ENCODE measurements around the gene CCDC183. TPM values are rescaled to one million over a fixed set of nuclear protein-coding genes. Genes with fewer than 3 reads are reported as not detected.
"Not testable (repeated sequence)": the region's sequence is repeated elsewhere in the genome, so short reads cannot be mapped to it uniquely, and the experiment has no call there.

Gene CCDC183
- total RNA-seq, 1 experiment from 2014 or later, result 4.2 TPM

DNA sequence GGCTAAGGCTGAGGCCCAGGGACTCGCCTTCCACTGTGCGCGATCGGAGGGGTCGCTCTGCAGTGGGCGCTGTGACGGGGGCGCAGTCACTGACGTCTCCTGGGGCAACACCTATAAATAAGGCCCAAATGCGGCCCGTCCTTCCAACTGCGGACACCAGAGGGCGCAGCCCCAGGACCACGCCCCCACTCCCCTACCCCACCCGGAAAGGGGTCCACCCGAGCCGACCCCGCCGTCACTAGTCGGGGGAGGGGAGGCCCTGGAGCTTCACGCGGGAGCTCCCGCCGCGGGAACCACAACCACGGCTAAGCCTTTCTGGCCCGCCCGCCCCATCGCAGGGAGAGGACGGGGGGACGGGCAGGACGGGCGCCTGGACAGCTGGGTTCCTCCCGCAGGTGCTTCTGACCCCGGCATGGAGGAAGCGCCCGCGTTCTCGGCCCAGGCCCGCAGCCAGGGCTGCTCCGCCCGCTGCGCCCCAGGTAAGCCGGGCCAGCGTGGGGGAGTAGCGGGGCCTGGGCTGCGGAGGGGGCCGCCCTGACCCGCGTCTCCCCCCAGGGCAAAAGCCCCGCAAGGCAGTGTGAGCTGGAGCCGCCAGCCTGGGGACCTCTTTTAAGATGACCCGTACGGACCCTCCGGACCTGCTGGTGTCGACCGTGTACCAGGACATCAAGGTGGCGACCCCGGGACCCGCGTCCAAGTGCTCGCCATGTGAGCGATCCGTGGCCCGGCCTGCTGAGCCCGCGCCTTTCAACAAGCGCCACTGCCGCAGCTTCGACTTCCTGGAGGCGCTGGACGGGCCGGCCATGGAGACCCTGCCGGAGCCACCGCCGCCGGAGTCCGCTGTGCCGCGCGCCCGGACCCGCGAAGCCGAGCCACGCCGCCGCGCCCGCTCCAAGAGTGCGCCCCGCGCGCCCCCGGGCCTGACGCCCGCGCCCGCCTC is 47.9 kb downstream of the CCDC183 start:
- H3K9me3 ChIP-seq; H3K27me3 Mint-ChIP-seq (ENCODE audit: insufficient read depth, unreplicated experiment); H3K4me1 Mint-ChIP-seq (ENCODE audit: low read depth, unreplicated experiment); BruUV-seq (replicated peaks); H3K36me3 ChIP-seq (ENCODE audit: control insufficient read depth, insufficient read depth, low read length); H3K27me3 ChIP-seq (replicated peaks; ENCODE audit: control insufficient read depth, insufficient read depth, low read length); H3K9me3 Mint-ChIP-seq (ENCODE audit: unreplicated experiment); POLR2A ChIA-PET: not testable (repeated sequence)
- Histone ChIP-seq H3K4me1 (peaks cover 25% of the 10 kb centered on the region), H3K4me3 (ENCODE audit: low read depth, low read length) (peak overlapping the region; percentile 51)
- Mint-ChIP-seq H3K4me3 (ENCODE audit: unreplicated experiment) (peak overlapping the region; percentile 70), H3K27ac (ENCODE audit: unreplicated experiment) (peak overlapping the region; percentile 50), H3K36me3 (ENCODE audit: insufficient read depth, unreplicated experiment) (peaks cover 76% of the 10 kb centered on the region)
- DNase-seq, result peak; percentile 73 to 82
- CTCF ChIA-PET, result interaction anchor here (0.5 to 1.4 kb wide), 3 partner anchors 36 to 190 kb away, joined by 4 to 8 read pairs (median 4); partner anchors contain the start of gene RABL6
- TF ChIP-seq, protein P1, sequence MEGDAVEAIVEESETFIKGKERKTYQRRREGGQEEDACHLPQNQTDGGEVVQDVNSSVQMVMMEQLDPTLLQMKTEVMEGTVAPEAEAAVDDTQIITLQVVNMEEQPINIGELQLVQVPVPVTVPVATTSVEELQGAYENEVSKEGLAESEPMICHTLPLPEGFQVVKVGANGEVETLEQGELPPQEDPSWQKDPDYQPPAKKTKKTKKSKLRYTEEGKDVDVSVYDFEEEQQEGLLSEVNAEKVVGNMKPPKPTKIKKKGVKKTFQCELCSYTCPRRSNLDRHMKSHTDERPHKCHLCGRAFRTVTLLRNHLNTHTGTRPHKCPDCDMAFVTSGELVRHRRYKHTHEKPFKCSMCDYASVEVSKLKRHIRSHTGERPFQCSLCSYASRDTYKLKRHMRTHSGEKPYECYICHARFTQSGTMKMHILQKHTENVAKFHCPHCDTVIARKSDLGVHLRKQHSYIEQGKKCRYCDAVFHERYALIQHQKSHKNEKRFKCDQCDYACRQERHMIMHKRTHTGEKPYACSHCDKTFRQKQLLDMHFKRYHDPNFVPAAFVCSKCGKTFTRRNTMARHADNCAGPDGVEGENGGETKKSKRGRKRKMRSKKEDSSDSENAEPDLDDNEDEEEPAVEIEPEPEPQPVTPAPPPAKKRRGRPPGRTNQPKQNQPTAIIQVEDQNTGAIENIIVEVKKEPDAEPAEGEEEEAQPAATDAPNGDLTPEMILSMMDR (IDR thresholded peaks at IDR 0.05; ENCODE audit: insufficient read depth in 1 of 2, low read depth in 1 of 2, low read length in 1 of 2, severe bottlenecking in 1 of 2, unreplicated experiment in 1 of 2), result peak; percentile 58 to 93
- intact Hi-C loops (cut with micrococcal nuclease; ENCODE audit: unreplicated experiment), result loop anchor here (2.0 to 10.0 kb wide), 3 partner anchors 57 to 191 kb away; partner anchors contain the start of genes C8G and FBXW5

DNA sequence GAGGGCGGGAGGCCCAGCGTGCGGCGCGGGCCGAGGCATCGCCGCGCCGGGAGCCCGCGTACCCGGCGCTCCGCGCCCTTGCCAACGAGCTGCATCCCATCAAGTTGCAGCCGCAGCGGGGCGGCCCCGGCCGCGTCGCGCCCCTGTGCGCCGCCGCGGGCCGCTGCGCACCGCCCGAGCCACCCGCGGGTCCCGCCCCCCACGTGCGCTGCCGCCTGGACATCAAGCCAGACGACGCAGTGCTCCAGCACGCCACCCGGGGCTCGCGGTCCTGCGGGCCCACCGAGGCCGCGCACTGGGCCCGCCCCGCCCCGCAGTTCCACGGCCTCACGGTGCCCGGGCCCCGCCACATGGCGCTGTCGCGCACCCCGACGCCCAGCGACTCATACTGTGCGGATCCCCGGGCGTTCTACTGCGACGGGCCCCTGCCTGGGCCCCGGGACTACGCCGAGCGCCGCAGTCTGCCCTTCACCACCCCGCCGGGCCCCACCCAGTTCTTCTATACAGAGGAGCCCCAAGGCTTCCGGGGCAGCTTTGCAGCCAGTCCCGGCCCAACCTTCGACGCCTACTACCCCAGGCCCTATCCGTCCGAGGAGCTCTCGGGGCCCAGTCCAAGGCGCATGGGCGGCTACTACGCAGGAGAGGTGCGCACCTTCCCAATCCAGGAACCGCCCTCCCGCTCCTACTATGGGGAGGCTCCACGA is 48.8 kb downstream of the CCDC183 start:
- H3K27ac Mint-ChIP-seq (ENCODE audit: unreplicated experiment), result no peak overlapping the region
- Histone ChIP-seq H3K9me3 (no peaks in the 10 kb centered on the region), H3K4me1 (peaks cover 28% of the 10 kb centered on the region), H3K27me3 (replicated peaks; ENCODE audit: control insufficient read depth, insufficient read depth, low read length) (no peaks in the 10 kb centered on the region), H3K36me3 (ENCODE audit: control insufficient read depth, insufficient read depth, low read length) (no peaks in the 10 kb centered on the region), H3K4me3 (ENCODE audit: low read depth, low read length) (peak overlapping the region; percentile 18)
- H3K4me3 Mint-ChIP-seq (ENCODE audit: unreplicated experiment), result peak overlapping the region; percentile 33
- TF ChIP-seq, protein P1 (IDR thresholded peaks at IDR 0.05; ENCODE audit: insufficient read depth in 1 of 2, low read depth in 1 of 2, low read length in 1 of 2, severe bottlenecking in 1 of 2, unreplicated experiment in 1 of 2), result no peak
- intact Hi-C loops (cut with micrococcal nuclease; ENCODE audit: unreplicated experiment), result loop anchor here (5.0 to 10.0 kb wide), 2 partner anchors 38 to 100 kb away; partner anchors contain the start of genes C8G, FBXW5 and RABL6
- ChIA-PET CTCF (interaction anchor here (1.4 kb wide), 1 partner anchor 190 kb away, joined by 8 read pairs; no protein-coding TSS in a partner anchor), POLR2A (no interaction called here)
- peaks cover 5% of the 10 kb centered on the region for H3K4me1 Mint-ChIP-seq (ENCODE audit: low read depth, unreplicated experiment)
- no peaks in the 10 kb centered on the region for H3K9me3 Mint-ChIP-seq (ENCODE audit: unreplicated experiment)
- no peaks in the 10 kb centered on the region for H3K27me3 Mint-ChIP-seq (ENCODE audit: insufficient read depth, unreplicated experiment)
- BruUV-seq (replicated peaks), result no TSS peak
- peaks cover 76% of the 10 kb centered on the region for H3K36me3 Mint-ChIP-seq (ENCODE audit: insufficient read depth, unreplicated experiment)
- DNase-seq, result peak in 1 of 2 experiments; percentile 45

All from Caco-2 (cell line).